ENCODE measurements around the gene OPN1SW.
A peak's percentile ranks its signal among the peaks of the same experiment; 100 is the strongest.

OPN1SW gene

DNA sequence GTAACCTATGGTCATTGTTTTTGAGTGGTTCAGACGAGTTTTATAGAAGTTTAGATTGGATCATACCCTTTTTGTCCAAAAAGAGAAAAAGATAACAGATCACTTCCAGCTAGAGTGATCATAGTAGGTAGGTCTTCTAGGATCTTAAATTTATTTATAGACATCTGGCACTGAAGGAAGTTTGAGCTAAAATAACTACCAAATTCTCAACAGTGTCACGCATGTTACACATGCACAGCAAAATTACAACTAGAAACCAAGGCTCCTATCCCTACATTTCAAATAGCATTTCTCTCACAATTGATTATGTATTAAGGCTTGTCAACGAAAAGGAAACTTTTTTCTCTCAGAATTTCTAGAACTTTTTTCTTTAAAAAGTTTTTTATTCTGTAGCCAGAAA is 34.1 kb downstream of the OPN1SW start:
- H3K4me3 ChIP-seq (ENCODE audit: low read depth, low read length) = no peak overlapping the region
- no peak for DNase-seq (ENCODE audit: low read depth)
- TF ChIP-seq, protein P1, sequence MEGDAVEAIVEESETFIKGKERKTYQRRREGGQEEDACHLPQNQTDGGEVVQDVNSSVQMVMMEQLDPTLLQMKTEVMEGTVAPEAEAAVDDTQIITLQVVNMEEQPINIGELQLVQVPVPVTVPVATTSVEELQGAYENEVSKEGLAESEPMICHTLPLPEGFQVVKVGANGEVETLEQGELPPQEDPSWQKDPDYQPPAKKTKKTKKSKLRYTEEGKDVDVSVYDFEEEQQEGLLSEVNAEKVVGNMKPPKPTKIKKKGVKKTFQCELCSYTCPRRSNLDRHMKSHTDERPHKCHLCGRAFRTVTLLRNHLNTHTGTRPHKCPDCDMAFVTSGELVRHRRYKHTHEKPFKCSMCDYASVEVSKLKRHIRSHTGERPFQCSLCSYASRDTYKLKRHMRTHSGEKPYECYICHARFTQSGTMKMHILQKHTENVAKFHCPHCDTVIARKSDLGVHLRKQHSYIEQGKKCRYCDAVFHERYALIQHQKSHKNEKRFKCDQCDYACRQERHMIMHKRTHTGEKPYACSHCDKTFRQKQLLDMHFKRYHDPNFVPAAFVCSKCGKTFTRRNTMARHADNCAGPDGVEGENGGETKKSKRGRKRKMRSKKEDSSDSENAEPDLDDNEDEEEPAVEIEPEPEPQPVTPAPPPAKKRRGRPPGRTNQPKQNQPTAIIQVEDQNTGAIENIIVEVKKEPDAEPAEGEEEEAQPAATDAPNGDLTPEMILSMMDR (IDR thresholded peaks at IDR 0.05; ENCODE audit: insufficient read depth, low read depth, low read length, missing control alignments) = no peak

DNA sequence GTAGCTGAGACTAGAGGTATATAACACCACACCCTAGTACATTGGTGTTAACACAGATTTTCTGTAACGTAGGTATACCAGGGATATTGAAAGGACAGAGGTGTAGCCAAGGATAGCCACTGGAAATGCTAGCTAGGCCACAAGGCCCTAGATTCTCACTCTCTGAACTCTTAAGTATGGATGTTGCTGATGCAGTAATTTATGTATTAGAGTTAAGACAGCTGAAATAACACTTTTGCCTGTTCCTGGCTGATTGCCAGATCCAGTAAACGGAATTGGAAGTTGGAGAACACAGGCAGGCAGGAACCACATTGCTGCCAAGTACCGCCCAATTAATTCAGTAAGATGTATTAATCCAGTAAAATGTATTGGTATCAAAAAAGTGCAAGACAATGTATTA is 34.6 kb downstream of the OPN1SW start:
- DNase-seq (ENCODE audit: low read depth) = no peak
- TF ChIP-seq, protein P1 (IDR thresholded peaks at IDR 0.05; ENCODE audit: insufficient read depth, low read depth, low read length, missing control alignments) = no peak
- H3K4me3 ChIP-seq (ENCODE audit: low read depth, low read length) = peak overlapping the region; percentile 81; the same call in 1 of the 2 replicates

GRCh38 chr7:128739990-128740682 is 35.5 kb downstream of the OPN1SW start:
- no peak for DNase-seq (ENCODE audit: low read depth)
- peak overlapping the region; percentile 81 for H3K4me3 ChIP-seq (ENCODE audit: low read depth, low read length)
- TF ChIP-seq, protein P1 (IDR thresholded peaks at IDR 0.05; ENCODE audit: insufficient read depth, low read depth, low read length, missing control alignments) = no peak

- TF ChIP-seq, protein P1 (IDR thresholded peaks at IDR 0.05; ENCODE audit: insufficient read depth, low read depth, low read length, missing control alignments) = no peak
- peak; percentile 96 for DNase-seq (ENCODE audit: low read depth)
- H3K4me3 ChIP-seq (ENCODE audit: low read depth, low read length) = peak within 1 kb of the TSS; percentile 81
Measured at GRCh38 chr7:128739048-128739962, 36.3 kb downstream of the OPN1SW start, which contains the start of gene CALU. TSS of gene CALU (plus strand) at chr7:128739359. CDS start at chr7:128748584, 9,225 bp downstream.

- DNase-seq (ENCODE audit: low read depth) = no peak
- TF ChIP-seq, protein P1 (IDR thresholded peaks at IDR 0.05; ENCODE audit: insufficient read depth, low read depth, low read length, missing control alignments) = no peak
- H3K4me3 ChIP-seq (ENCODE audit: low read depth, low read length) = peak overlapping the region; percentile 70
Measured at GRCh38 chr7:128738570-128739047, 37.0 kb downstream of the OPN1SW start.

GRCh38 chr7:128737867-128738385 is 37.7 kb downstream of the OPN1SW start:
- no peak overlapping the region for H3K4me3 ChIP-seq (ENCODE audit: low read depth, low read length)
- DNase-seq (ENCODE audit: low read depth) = no peak
- TF ChIP-seq, protein P1 (IDR thresholded peaks at IDR 0.05; ENCODE audit: insufficient read depth, low read depth, low read length, missing control alignments) = no peak

Measured in GM12865 (cell line).